Retina (tissue), 1 donor: Measurements from ENCODE around the gene WSCD2.

Experiments
- DNase-seq: peaks from one replicate; pipeline ENCODE4 v3.0.0-alpha.2; 2016

Gene WSCD2

DNA sequence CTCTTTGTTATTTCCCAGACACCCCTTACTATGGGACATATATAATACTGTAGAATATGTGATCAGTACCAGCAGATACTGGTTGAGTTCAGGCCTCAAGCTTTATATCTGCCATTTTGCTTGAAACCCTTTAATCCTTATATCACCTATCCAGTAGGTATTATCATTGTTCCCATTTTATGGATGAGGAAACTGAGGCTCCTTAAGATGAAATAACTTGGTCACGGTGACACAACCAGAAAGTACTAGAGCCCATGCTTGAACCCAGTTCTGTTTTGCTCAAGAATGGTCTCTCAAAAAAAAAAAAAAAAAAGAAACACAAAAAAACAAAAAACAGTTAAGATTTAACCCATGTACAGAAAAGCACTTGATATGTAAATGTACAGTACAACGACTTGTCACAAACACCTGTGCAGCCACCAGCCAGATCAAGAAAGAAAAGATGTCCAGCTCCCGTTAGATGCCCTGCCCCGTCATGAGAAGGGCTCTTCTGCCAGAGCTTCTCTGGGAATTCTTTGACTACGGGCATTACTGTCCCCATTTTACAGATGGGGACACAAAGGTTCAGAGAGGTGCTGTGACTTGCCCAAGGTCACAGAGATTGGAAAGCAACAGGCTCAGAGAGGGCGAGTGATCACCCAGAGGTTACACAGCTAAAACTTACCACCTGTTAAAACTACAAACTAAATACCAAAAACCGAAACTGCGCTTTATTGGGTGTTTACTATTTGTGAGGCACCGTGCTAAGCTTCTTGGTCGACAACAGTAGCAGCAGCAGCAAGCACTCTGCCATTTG lies 669 bp upstream of the WSCD2 start:
- no peak for DNase-seq

DNA sequence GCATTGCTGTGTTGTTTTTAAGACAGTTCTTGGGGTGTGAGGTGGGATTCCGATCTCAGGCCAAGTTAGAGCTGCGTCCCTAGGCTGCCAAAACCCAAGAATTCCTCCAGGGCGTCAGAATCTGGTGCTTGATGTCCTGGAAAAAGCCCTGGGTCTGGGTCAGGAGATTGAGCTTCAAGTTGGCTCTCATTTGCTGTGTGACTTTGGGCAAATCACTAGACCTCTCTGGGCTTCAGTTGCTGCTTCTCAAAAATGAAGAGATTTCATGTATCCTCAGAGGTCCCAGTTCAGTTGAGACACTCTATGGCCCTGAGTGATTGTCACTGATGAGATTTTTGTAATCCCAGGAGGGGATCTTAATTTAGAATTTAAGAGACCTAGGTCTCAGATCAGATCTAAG lies 1.9 kb downstream of the WSCD2 start:
- DNase-seq: no peak

DNA sequence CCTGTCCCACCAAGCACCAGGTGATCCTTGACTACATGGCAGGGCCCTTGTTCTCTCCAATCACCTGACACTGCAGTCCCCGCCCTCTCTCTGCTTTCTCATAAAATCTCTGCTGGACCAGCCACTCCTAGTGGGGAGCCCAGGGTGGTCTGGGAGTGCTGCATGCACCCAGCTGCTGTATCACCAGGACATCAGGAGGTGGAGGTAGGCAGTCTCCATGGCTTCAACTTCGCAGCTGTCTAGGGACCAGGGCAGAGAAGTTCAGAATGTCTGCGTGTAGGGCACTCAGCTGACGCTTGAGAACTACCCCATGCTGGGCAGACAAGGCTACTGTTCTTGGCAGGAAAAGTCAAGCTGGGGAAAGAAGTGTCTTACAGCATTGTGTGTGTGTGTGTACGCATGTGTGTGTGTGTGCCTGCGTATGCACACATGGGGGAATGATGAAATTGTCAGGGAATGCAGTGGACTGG lies 2.6 kb downstream of the WSCD2 start:
- no peak for DNase-seq

DNA sequence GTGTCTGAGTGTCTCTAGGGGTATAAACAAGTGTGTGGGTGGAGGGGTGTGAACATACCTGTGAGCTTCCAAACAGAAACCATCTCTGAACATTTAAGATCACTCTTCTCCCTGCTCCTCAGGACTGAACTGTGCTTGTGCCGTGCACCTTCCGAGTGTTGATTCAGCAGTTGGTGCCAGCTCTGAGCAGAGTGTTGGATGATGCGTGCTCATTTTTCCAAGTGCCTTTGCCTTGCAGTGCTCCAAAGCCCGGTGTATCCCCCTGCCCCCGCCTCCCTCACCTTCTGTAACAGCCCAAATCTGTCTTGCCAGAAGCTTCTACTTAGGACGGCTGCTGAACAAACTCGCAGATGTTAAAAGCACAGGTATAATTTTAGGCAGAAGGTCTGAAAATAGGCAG lies 4.4 kb downstream of the WSCD2 start:
- DNase-seq: no peak

DNA sequence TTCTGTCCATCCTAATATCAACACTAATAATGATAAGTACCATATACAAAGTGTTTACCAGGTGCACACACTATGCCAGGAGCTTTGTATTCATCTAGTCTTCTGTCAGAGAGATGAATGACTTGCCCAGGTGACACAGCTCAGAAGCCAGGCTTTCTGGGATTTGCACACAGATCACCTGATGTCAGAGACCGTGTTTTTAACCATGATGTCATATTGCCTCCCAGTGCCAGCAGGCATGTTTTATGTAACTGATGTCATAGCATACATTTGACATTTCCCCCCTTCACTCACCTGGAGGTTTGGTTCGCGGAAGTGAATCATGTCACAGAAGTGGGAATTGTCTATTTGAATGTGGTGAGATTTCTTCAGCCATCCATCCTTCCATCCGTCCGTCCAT lies 5.7 kb downstream of the WSCD2 start:
- DNase-seq: no peak

DNA sequence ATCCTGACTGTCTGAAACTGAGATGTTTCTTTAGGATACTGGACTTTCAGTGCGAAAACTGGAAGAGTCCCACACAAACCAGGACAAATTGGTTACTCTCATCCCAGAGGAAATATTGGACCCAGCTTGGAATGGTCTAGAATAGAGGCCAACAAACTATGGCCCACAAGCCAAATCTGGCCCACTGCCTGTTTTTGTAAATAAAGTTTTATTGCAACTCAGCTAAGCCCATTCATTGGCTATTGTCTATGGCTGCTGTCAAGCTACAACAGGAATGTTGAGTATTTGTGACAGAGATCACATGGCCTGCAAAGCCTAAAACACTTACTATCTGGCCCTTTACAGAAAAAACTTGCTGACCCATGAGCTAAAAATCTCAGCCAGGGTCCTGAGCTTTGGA lies 6.5 kb downstream of the WSCD2 start:
- no peak for DNase-seq

DNA sequence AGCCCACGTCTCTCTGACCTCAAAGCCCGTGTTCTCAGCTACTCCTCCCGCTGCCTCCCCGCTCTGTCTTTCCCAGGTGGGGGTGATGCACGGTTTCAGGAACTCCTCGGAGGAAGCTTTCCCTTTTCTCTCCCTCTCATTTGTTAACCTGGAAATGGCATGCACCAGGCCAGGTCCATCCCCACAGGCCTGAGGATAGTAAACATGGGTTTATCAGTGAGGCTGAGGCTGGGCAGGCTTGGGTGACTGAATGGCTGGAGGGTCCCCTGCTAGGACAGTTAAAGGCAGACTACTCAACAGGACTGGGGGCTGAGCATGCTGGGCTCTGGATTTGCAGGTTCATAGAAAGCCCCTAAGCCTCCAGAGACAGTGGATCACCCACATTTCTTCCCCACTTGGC lies 7.6 kb downstream of the WSCD2 start:
- DNase-seq: no peak

DNA sequence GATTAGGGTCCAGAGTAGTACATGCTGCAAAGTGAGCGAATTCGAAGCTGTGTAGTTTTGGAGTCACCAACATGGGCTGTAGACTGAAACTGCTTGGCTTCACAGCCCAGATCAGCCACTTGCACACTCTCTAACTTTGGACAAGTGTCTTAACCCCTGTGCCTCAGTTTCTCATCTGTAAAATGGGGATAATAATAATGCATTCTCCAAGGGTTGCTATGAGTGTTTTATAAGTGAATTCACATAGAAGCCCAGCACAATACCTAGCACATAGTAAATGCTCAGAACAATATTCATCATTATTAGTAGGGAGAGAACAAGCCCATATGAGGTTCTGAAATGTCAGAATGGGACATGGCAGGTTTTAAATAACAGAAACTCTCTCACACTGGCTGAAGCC lies 10.4 kb downstream of the WSCD2 start:
- DNase-seq: no peak

DNA sequence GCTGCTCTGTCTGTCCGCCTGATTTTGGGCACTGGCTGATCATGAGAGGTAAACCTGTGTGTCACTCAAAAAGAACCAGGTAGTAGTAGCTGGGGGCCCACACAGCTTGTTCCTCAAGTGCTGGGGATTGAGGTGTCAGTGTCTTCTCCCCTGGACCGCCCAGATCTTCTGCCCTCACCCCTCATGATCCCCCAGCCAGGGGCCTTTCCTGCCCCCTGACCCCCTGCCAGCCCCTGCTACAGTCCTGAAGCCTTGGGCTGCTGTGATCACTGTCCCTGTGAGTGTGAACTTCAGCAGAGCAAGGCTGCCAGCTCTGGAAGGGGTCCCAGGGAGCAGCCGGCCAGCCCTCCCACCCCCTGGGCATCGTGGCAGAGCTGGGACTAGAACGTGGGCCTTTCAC lies 11.4 kb downstream of the WSCD2 start:
- no peak for DNase-seq

DNA sequence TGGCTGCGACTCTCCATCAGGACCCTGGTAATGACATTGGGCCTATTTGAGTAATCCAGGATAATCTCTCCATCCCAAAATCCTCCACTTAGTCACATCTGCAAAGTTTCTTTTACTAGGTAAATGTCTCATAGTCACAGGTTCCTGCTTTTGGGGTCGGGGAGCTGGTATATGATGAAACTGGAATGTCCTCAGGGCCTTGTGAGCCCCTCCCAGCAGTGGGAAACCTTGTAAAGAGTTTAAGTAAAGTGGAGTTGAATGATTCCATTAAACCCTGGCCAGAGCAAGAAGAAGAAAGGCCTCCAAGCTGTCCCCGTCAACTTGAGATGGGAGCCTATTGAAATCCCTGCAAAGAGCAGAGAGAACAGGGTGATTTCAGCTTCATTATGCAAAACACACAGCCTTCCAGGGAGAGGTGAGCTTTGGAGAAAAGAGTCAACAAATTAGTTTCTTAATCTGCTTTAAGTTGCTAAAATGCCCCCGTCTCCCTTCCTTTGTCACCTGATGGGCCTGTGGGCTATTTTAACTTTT lies 12.6 kb downstream of the WSCD2 start:
- no peak for DNase-seq

DNA sequence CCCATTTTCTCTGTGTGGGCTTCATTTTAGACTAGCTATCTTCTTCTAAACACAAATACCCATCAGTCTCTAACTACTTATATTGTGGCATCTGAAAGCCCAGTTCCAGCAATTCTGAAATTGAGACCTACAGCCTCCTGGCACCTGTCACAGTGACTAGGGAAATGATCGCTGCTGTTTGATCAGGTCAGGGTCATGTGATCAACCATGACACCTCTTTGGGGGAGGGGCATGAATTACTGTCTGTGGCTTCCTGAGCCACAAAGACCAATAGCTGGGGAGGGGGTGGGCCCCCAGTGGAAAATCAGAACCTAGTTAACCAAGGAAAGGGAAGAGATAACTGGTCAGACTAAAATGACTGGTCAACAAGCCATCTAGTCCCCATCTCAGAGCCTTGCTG lies 14.1 kb downstream of the WSCD2 start:
- no peak for DNase-seq

DNA sequence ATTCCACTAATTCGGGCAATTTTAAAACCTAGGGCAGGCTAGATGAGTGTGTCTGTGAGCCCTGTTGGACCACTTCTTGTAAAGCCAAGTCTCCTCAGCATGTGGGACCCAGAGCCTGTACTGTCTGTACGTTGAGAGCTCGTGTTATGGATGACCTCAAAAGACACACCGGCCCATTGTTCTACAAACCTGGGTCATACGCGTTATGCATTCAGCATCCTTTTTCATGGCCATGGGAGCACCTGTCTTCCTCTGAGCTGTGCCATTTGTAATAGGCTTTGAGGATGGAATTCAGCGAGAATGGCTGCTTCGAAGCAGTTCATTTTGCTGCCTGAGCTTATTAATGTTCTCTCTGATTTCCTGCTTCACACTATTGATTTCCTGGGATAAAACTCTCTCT lies 15.0 kb downstream of the WSCD2 start:
- DNase-seq: no peak

DNA sequence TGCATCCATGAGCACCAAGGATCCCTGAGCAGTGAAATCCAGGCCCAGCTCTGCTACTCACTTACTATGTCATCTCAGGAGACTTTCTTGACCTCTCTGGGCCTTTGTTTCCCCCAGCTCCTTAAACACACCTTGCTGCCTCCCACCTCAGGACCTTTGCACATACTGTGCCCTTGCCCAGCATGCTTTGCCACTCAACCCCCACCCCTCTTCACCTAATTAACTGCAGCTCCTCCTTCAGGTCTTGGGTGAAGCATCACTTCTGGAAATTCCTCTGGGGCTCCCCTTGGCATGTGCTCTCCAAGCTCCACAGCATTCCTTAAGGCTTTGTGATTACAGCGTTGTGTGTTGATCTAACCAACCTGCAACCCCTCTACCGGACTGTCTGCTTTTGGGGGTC lies 15.9 kb downstream of the WSCD2 start:
- DNase-seq: no peak

DNA sequence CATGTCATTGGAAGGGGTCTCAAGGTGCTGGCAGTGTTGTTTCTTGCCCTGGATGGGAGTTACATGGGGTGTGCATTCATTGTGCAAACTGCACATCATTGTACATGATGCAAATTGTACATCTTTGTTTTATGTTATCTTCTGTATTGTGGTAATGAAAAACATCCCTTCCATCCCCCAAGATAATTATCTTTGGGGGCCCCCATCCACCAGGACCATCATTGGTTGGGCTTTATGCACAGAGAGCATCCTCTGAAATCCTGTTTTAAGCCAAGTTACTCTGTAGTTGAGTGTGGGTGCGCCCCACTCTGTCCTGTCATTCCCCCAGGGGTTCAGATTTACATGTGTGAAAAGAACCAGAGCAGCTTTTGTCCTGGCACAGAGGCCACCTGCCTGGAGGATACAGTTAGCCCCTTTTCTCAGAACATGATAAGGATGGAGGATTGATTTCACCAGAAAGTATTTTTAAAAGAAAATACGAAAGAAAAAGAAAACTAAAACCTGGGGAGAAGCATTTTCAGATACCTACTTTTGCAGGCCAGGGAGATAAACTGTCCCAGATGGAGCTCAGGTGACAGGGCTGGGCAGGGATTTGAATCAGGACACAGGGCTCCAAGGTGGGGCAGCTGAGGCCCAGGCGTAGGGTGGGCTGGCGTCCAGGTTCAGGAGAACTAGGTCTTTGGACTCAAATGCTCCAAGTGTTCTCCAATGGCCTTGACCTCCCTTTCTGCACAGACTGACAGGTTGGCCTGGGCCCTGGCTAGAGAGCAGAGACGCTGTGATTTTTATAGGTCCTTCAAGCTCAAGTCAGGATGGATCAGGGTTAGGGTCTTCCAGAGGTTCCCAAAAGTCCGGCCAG lies 17.2 kb downstream of the WSCD2 start:
- no peak for DNase-seq

DNA sequence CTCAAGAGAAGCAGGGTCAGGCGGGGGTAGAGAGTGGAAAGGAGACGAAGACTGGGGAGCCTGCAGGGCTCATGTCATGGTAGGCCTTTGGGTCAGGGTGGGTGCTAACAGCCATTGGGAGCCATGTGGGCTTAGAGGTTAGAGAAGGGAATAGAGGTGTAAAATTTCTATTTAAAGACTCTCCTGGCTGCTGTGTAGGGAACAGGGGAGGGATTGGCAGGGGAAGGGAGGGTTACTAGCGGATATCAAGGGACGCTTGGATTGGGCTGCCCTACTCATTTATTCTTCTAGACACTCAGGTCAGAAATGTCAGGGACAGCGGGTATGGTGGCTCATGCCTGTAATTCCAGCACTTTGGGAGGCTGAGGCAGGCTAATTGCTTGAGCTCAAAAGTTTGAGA lies 18.2 kb downstream of the WSCD2 start:
- no peak for DNase-seq

DNA sequence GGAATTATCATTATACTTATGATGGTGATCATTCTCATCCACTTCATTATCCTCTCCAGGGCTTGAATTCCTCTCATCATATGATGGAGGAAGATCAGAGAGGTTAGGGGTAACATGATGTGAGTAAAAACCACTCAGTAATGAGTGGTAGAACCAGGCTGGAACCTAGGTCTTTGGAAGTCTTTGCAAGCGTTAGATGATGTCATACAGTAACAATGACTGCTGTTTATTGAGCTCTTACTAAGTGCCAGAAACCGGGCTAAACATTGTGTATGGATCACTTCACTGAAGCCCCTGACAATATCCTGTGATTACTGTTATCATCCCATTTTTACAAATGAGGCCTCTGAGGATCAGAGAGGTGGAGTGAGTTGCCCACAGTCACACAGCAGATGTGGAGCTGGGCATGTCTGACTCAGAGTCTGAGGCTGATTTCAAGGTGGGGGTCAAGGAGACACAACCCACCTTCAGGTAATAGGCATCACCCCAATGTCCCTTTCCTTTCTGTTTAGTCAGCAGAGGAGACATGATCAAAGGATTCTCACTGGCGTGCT lies 19.5 kb downstream of the WSCD2 start:
- DNase-seq: no peak

DNA sequence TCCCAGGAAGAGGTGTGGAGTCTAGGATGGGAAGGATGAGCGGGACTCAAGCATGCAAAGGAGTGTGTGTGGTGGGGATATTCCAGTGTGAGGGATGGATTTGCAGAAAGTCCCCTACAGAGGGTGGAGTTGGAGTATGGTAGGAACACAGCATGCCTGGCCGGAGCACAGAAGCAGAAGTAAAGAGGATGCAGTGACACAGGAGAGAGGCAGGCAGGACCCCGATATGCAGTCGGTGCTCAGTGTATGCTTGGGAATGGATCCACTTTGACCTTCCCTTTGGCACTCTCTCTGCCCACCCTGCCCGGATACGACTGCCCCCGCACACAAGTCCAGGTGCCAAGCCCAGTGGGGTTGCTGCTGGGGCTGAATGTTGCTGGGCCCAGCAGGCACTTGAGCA lies 21.3 kb downstream of the WSCD2 start:
- no peak for DNase-seq

DNA sequence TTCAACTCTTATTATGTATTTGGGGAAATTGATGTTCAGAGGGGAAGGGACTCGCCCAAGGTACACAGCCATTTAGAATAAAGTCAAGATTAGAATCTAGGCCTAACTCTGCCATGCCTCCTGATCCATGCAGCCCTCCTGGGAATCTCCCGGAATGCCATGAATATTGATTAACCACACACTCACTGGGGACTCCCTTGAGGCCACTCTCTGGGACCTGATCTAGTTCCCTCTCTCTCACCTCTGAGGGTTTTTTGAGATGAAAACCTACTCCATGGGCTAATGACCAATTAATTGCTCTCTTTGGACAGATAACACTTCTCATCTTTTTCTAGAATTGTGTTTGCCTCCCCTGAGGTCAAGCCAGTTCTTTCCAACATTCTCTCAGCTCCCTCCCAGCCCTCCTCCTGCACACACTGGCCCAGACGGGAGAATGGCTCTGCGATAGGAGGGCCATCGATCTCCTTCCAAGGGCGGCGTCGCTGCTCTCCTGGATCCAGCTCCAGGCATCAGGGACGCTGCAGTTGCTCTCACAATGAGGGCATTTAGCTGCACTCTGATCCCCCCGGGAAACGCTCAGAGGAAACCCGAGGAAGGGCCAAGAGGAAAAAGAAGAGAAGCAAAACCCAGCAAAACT lies 22.6 kb downstream of the WSCD2 start:
- peak; percentile 52 for DNase-seq

DNA sequence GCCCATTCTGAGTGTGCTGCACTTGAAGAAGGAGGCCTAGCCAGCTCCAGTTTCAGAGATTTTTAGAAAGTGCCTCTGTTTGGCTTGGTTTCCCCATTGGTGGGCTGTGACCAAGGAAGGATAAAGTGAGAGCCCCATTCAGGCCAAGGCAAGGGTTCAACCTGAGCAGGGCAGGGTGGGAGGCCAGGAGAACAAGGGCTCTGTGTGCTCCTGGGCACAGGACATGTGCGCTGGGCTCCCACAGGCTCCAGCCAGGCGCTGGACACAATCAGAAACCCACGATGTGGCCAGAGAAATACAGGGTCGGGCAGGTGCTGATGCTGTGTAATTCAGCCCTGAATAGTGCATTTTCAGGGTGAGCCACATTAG lies 23.1 kb downstream of the WSCD2 start:
- DNase-seq: no peak

DNA sequence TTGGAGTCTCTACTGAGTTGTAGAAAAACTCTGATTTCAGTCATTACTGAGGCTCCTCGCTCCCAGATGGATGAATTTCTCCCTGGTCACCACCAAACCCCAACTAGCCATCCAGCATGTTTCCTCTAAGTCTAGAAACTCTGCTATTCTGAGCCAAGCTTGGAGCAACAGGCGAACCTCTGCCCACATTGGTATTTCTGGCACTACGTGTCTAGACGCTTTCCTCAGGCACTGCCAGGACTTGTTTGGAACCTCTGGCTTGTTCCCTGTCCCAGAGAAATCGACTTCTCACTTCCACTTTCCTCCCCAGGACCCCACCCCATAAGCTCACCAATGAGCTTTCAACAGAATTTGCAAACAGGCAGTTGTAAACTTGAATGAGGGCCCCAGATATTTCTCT lies 27.6 kb downstream of the WSCD2 start:
- DNase-seq: no peak

DNA sequence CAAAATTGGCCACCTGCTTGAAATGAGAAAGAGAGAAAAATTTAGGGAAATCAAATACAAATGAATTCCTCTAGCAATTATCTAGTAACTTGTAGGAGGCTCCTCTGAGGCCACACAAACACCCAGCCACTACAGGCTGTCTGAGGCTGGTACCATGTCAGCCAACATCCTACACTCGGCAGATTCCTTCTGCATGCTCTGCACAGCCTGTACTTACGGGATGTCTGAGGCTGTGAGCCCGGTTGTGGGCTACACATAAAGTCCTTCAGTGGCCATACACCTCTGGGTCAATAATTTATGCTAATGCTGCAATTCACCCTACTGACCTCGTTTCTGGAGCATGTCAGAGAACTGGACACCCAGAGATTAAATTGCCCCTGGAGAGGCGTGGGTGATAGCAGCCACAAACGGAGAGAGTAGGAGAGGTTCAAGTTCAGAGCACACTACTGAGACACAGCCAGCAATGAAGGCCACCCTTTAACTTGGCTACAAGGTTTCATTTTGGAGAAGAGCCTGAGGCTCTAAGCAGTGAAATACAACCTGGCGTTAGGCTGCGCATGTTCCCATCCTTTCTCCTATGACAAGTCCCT lies 28.9 kb downstream of the WSCD2 start:
- DNase-seq: no peak

DNA sequence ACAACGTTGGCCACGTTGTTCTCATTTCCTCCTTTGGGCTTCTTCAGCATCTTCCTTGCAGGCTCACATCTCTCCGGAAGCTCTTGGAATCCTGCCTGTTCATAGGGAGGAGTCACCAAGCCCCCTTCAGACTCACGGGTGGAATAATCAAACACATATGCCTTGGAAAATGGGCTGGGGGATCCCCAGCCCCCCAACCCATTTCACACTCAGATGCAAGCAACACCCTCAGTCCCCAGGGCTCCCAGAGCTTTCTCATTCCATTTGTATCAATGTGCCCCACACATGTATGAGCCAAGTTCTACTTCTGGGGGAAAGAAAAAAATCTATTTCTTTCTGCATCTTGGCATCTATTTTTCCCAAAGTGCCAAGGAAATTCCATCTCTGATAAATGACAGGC lies 33.1 kb downstream of the WSCD2 start:
- no peak for DNase-seq

DNA sequence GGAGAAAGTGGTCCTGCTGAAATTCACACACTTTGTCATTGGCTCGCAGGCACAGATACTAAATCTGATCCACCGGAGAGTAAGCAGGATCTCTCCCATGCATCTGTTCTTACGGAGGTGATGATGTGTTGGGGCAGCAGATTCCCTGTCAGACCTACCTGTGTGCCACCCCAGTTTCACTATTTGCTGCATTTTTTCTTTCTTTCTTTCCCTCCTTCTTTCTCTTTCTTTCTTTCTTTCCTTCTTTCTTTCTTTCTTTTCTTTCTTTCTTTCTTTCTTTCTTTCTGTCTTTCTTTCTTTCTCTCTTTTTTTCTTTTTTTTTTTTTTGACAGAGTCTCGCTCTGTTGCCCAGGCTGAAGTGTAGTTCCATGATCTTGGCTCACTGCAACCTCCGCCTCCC lies 37.4 kb downstream of the WSCD2 start:
- DNase-seq: no peak
